H1 (cell line): ENCODE measurements around the gene RAB31. TPM values are rescaled to one million over a fixed set of nuclear protein-coding genes. Genes with fewer than 3 reads are reported as not detected.

Experiments used
- CHD1 ChIP-seq: IDR thresholded peaks from 2 replicates; pipeline ENCODE4 v1.6.1; 2012; ENCODE audit warnings: low read depth, low read length, improper control_type of control experiment
- FOSL1 ChIP-seq: IDR thresholded peaks from 2 replicates; pipeline ENCODE4 v1.6.1; 2011; ENCODE audit warnings: mild to moderate bottlenecking, low read depth, low read length, moderate library complexity; ENCODE audit not compliant: insufficient read depth
- POLR2A ChIP-seq, 2 experiments: IDR thresholded peaks; 1 replicate in 1 of 2; 2 replicates in 1 of 2; pipeline ENCODE4 v1.6.1; 2011; ENCODE audit warnings: low read depth in 2 of 2, low read length in 2 of 2, mild to moderate bottlenecking in 2 of 2; ENCODE audit errors: control extremely low read depth in 1 of 2
- RNF2 ChIP-seq: fragments of 200-900, 300-1000 bp; sonication (generic); IDR thresholded peaks from 2 replicates; pipeline ENCODE4 v1.7.1; 2016; ENCODE audit warnings: borderline replicate concordance, low read depth, mild to moderate bottlenecking, antibody characterized with exemption, low read length; ENCODE audit not compliant: poor library complexity, severe bottlenecking; ENCODE audit errors: missing control alignments
- YY1 ChIP-seq: IDR thresholded peaks from 2 replicates; pipeline ENCODE4 v1.6.1; 2011; ENCODE audit warnings: low read depth, mild to moderate bottlenecking, low read length
- polyA plus RNA-seq, 7 experiments: library from polyadenylated mRNA; depleted of rRNA in 3 of 7; stranded (reverse) in 5 of 7; unstranded in 2 of 7; fragments of >200 nt in 5 of 7; fragments of 200-250 nt in 2 of 7; gene quantifications; 1 replicate in 5 of 7; 2 replicates in 1 of 7; 4 replicates in 1 of 7; pipeline versions ENCODE4 v1.2.1 to v1.2.3, GENCODE V29; 2011 to 2013; ENCODE audit warnings: missing spikeins in 2 of 7, mixed read lengths in 2 of 7
- total RNA-seq: library from RNA; stranded (reverse); fragmentation: NEBNext Ultra II Directional; extraction: Animal tissue kit (Norgen Biotek cat#: 25700); gene quantifications from 2 replicates; pipeline ENCODE4 v1.2.1, GENCODE V29; 2021
- TF ChIP-seq, protein P1 (sequence below): IDR thresholded peaks from 2 replicates; pipeline ENCODE4 v1.6.1; 2011; ENCODE audit warnings: low read depth, mild to moderate bottlenecking, low read length; ENCODE audit not compliant: insufficient read depth
- TF ChIP-seq, protein P2 (sequence below), 3 experiments: IDR thresholded peaks; 1 replicate in 2 of 3; 2 replicates in 1 of 3; pipeline versions ENCODE4 v1.5.1 to v1.6.1; 2011; ENCODE audit warnings: low read length in 3 of 3, mild to moderate bottlenecking in 3 of 3, inconsistent platforms in 2 of 3, low read depth in 1 of 3, moderate library complexity in 1 of 3; ENCODE audit not compliant: insufficient read depth in 1 of 3; ENCODE audit errors: control extremely low read depth in 1 of 3

The RAB31 gene
- total and polyA plus RNA-seq, 2 of the 8 experiments (the other 6 are each of a cell fraction or from before 2014, with no cell fraction given), result 15.2 to 40.9 TPM

DNA sequence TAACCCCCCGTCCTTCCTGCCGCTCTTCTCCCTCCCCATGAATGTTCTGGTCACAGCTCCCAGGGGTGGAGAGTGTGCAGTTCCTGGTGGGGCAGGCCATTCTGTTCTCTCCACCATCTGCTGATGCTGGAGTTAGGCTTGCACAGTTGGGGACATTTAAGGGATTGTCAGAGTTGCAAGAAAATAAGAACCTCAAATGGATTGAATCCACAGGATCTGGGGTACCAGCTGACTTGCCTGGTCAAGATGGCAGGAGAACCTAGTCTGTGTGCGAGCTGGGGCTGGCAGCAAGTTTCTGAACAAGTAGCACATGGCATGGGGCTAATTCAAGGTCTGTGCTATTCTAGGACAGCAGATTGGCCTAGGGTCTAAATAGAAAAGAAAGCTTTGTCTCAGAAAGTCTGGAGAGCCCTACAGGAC, 116.9 kb downstream of the RAB31 start (continued):
- TF ChIP-seq, protein P1, sequence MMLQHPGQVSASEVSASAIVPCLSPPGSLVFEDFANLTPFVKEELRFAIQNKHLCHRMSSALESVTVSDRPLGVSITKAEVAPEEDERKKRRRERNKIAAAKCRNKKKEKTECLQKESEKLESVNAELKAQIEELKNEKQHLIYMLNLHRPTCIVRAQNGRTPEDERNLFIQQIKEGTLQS, result no peak
- no peak for TF ChIP-seq RNF2
- TF ChIP-seq YY1, result no peak
- no peak for TF ChIP-seq CHD1
- TF ChIP-seq, protein P2, sequence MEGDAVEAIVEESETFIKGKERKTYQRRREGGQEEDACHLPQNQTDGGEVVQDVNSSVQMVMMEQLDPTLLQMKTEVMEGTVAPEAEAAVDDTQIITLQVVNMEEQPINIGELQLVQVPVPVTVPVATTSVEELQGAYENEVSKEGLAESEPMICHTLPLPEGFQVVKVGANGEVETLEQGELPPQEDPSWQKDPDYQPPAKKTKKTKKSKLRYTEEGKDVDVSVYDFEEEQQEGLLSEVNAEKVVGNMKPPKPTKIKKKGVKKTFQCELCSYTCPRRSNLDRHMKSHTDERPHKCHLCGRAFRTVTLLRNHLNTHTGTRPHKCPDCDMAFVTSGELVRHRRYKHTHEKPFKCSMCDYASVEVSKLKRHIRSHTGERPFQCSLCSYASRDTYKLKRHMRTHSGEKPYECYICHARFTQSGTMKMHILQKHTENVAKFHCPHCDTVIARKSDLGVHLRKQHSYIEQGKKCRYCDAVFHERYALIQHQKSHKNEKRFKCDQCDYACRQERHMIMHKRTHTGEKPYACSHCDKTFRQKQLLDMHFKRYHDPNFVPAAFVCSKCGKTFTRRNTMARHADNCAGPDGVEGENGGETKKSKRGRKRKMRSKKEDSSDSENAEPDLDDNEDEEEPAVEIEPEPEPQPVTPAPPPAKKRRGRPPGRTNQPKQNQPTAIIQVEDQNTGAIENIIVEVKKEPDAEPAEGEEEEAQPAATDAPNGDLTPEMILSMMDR (IDR thresholded peaks at IDR 0.05; ENCODE audit: control extremely low read depth in 1 of 3, insufficient read depth in 1 of 3, low read depth in 1 of 3, low read length in 3 of 3), result no peak
- TF ChIP-seq FOSL1, result no peak
- TF ChIP-seq POLR2A (IDR thresholded peaks at IDR 0.05; ENCODE audit: control extremely low read depth in 1 of 2, low read depth in 2 of 2, low read length in 2 of 2), result no peak
